Naive thymus-derived CD4-positive, alpha-beta T cell (primary cell): ENCODE data around the gene CCDC194. TPM values are rescaled to one million over a fixed set of nuclear protein-coding genes. Genes with fewer than 3 reads are reported as not detected.
A peak's percentile ranks its signal among the peaks of the same experiment; 100 is the strongest.

Experiments
- ATAC-seq: fragments of 150-1000 bp; cut with Tn5 transposase; 2 replicates; pipeline ENCODE4 v1.10.0; 2021; ENCODE audit warnings: mild to moderate bottlenecking, moderate library complexity
- CTCF ChIA-PET: fragments of 350-600 bp; sonication (Branson Sonifier 250); formaldehyde crosslinking; loops from one replicate; lab custom pipeline; 2021; ENCODE audit warnings: antibody characterized with exemption; lab: Charles Lee
- POLR2A ChIA-PET: fragments of 350-600 bp; sonication (Branson Sonifier 250); formaldehyde crosslinking; loops from one replicate; lab custom pipeline; 2021; ENCODE audit warnings: antibody characterized with exemption, inconsistent platforms; lab: Charles Lee
- DNase-seq, 9 donors: peaks; one replicate each; pipeline versions ENCODE4 v3.0.0 to v3.0.0-alpha.2; 2020 to 2022; ENCODE audit warnings: mixed read lengths in 1 of 9
- H3K27ac ChIP-seq: one replicate; pipeline ENCODE4 v1.7.0; 2013; ENCODE audit warnings: mild to moderate bottlenecking, low read depth, low read length, moderate library complexity
- H3K27me3 ChIP-seq, 2 donors: one replicate each; pipeline ENCODE4 v1.7.0; 2013; ENCODE audit warnings: low read length in 2 of 2, mild to moderate bottlenecking in 2 of 2, moderate library complexity in 2 of 2; ENCODE audit not compliant: control insufficient read depth in 2 of 2, insufficient read depth in 2 of 2
- H3K36me3 ChIP-seq, 3 experiments: 1 replicate in 2 of 3; 2 replicates in 1 of 3; pipeline ENCODE4 v1.7.0; 2013; ENCODE audit warnings: low read length in 3 of 3, mild to moderate bottlenecking in 3 of 3, moderate library complexity in 1 of 3; ENCODE audit not compliant: insufficient read depth in 3 of 3, control insufficient read depth in 2 of 3
- H3K4me1 ChIP-seq, 2 donors: one replicate each; pipeline ENCODE4 v1.7.0; 2013; ENCODE audit warnings: low read length in 2 of 2, mild to moderate bottlenecking in 2 of 2, moderate library complexity in 1 of 2; ENCODE audit not compliant: control insufficient read depth in 2 of 2, insufficient read depth in 2 of 2
- H3K4me3 ChIP-seq: 2 replicates; pipeline ENCODE4 v1.7.0; 2013; ENCODE audit warnings: mild to moderate bottlenecking, low read length
- H3K9me3 ChIP-seq, 3 experiments: 1 replicate in 2 of 3; 2 replicates in 1 of 3; pipeline ENCODE4 v1.7.0; 2013; ENCODE audit warnings: low read length in 3 of 3; ENCODE audit not compliant: control insufficient read depth in 2 of 3
- H3K27ac Mint-ChIP-seq, 9 donors: one replicate each; pipeline ENCODE4 v1.8.0; 2020 to 2022; ENCODE audit warnings: mixed read lengths in 9 of 9, mild to moderate bottlenecking in 8 of 9, moderate library complexity in 5 of 9, inconsistent platforms in 2 of 9
- H3K27me3 Mint-ChIP-seq, 5 donors: one replicate each; pipeline ENCODE4 v1.8.0; 2021 to 2022; ENCODE audit warnings: mixed read lengths in 5 of 5, mild to moderate bottlenecking in 1 of 5
- H3K36me3 Mint-ChIP-seq, 5 donors: one replicate each; pipeline ENCODE4 v1.8.0; 2020 to 2022; ENCODE audit warnings: mixed read lengths in 5 of 5, mild to moderate bottlenecking in 3 of 5, inconsistent platforms in 1 of 5
- H3K4me1 Mint-ChIP-seq, 7 donors: one replicate each; pipeline ENCODE4 v1.8.0; 2020 to 2022; ENCODE audit warnings: mixed read lengths in 7 of 7, mild to moderate bottlenecking in 3 of 7, inconsistent platforms in 1 of 7
- H3K4me3 Mint-ChIP-seq, 10 donors: one replicate each; pipeline ENCODE4 v1.8.0; 2020 to 2022; ENCODE audit warnings: mild to moderate bottlenecking in 10 of 10, mixed read lengths in 10 of 10, moderate library complexity in 6 of 10, inconsistent platforms in 2 of 10
- H3K9me3 Mint-ChIP-seq, 11 donors: one replicate each; pipeline ENCODE4 v1.8.0; 2020 to 2022; ENCODE audit warnings: mixed read lengths in 11 of 11, mild to moderate bottlenecking in 4 of 11, inconsistent platforms in 1 of 11, moderate library complexity in 1 of 11
- intact Hi-C, 2 donors: fragments of 100-400 bp; cut with micrococcal nuclease; formaldehyde crosslinking; loops; one replicate each; pipeline ENCODE4 v1.15.1; 2023
- polyA plus RNA-seq, 2 donors: library from polyadenylated mRNA; unstranded; fragments of 300-500 nt; fragmentation: Illumina TruSeq; gene quantifications; one replicate each; pipeline ENCODE4 v1.2.3, GENCODE V29; 2021
- total RNA-seq, 6 experiments: library from RNA in 5 of 6; stranded (reverse) in 5 of 6; gene quantifications; 1 replicate in 5 of 6; 2 replicates in 1 of 6; pipeline ENCODE4 v1.2.3 and lab custom pipeline; 2021 to 2026

CCDC194 gene
- total and polyA plus RNA-seq, 7 experiments from 2014 or later, result 0.47 to 4.8 (median 2.3) TPM; not detected in 2

DNA sequence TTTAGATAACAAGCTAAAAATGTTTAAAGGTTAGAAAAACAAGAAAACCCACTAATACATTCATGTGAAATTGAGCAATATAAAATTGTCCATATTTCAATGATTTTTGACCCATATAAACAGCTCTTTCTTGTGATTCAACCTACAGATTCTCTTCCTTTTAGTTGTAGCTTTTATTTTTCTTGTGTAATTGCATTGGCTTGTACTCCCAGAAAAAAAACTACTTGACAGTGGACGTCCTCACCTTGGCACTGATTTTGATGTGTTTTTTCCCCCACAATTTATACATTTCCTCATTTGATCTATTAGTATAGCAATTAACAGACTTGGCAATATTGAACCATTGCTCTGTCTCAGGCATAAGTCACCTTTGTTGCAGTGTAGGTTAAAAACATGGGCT, 4.7 kb downstream of the CCDC194 start:
- Histone ChIP-seq H3K27me3 (no peaks in the 10 kb centered on the region), H3K27ac (no peak overlapping the region), H3K4me3 (no peak overlapping the region), H3K36me3 (no peaks in the 10 kb centered on the region), H3K9me3 (no peaks in the 10 kb centered on the region), H3K4me1 (peaks cover 8 to 12% of the 10 kb centered on the region in 2 donors)
- ChIA-PET CTCF (interaction anchor here (0.7 to 2.5 kb wide), 14 partner anchors 8 to 802 kb away, joined by 3 to 10 read pairs (median 4); partner anchors contain the start of genes BST2, MRPL34 and MVB12A), POLR2A (interaction anchor here (0.9 to 1.2 kb wide), 5 partner anchors 14 to 96 kb away, joined by 3 to 4 read pairs (median 3); partner anchors contain the start of genes DDA1 and GTPBP3)
- Mint-ChIP-seq H3K4me1 (peaks cover 6 to 20% (median 13%) of the 10 kb centered on the region in 7 donors), H3K36me3 (peaks cover 0 to 6% (median 0%) of the 10 kb centered on the region in 5 donors), H3K4me3 (peak overlapping the region in 5 of 10 donors; percentile 31 to 98 (median 42)), H3K9me3 (peaks cover 0 to 3% (median 0%) of the 10 kb centered on the region in 11 donors), H3K27ac (no peak overlapping the region), H3K27me3 (peaks cover 0 to 28% (median 0%) of the 10 kb centered on the region in 5 donors)
- DNase-seq, result no peak
- intact Hi-C loops, result no loop called here
- no peak for ATAC-seq

DNA sequence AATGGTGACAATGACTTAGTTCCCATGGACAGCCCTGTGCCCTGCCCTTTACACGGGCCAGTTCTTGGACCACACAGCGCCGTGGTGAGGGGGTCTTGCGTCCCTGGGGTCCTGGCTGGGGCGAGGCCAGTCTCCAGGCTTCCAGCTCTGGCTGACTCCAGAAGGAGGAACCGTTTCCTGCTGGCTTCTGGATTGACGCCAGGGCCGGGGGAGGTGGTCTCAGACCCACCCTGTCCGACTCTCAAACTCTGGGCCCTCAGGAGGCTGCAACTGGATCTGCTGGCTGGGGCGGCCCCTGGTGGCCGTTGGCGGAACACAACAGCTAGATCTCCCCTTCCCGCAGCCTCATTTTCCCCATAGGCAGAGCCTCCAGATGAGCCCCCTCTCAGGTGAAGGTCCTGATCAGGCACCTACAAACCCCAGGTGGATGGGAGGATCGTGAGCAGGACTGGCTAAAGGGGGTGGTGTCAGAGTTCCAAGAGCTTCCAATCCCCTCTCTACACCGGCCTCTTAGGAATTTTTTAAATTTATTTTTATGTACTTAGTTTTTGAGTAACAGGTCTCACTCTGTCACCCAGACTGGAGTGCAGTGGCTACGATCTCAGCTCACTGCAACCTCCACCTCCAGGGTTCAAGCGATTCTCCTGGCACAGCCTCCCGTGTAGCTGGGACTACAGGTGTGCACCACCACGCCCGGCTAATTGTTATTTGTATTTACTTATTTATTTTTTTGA, 8.0 kb downstream of the CCDC194 start:
- Mint-ChIP-seq H3K9me3 (peaks cover 0 to 3% (median 0%) of the 10 kb centered on the region in 11 donors), H3K4me1 (peaks cover 4 to 16% (median 12%) of the 10 kb centered on the region in 7 donors), H3K27ac (no peak overlapping the region), H3K4me3 (no peak overlapping the region), H3K27me3 (peaks cover 0 to 22% (median 0%) of the 10 kb centered on the region in 5 donors), H3K36me3 (peaks cover 0 to 5% (median 0%) of the 10 kb centered on the region in 5 donors)
- no peaks in the 10 kb centered on the region for H3K9me3 ChIP-seq
- H3K27me3 ChIP-seq, result no peaks in the 10 kb centered on the region
- intact Hi-C loops, result loop anchor here (1.0 kb wide), 3 partner anchors 40 to 125 kb away; no protein-coding TSS in a partner anchor
- H3K27ac ChIP-seq, result no peak overlapping the region
- peaks cover 3% of the 10 kb centered on the region in 2 donors for H3K4me1 ChIP-seq
- H3K36me3 ChIP-seq, result no peaks in the 10 kb centered on the region
- ChIA-PET POLR2A (interaction anchor here (0.7 to 1.8 kb wide), 3 partner anchors 41 to 171 kb away, joined by 3 to 5 read pairs (median 3); partner anchors contain the start of gene USE1), CTCF (interaction anchor here (0.5 to 4.2 kb wide), 16 partner anchors 20 to 1863 kb away, joined by 3 to 31 read pairs (median 3); no protein-coding TSS in a partner anchor)
- H3K4me3 ChIP-seq, result no peak overlapping the region
- ATAC-seq (peak; percentile 59), DNase-seq (peak; percentile 31 to 71 (median 52))

DNA sequence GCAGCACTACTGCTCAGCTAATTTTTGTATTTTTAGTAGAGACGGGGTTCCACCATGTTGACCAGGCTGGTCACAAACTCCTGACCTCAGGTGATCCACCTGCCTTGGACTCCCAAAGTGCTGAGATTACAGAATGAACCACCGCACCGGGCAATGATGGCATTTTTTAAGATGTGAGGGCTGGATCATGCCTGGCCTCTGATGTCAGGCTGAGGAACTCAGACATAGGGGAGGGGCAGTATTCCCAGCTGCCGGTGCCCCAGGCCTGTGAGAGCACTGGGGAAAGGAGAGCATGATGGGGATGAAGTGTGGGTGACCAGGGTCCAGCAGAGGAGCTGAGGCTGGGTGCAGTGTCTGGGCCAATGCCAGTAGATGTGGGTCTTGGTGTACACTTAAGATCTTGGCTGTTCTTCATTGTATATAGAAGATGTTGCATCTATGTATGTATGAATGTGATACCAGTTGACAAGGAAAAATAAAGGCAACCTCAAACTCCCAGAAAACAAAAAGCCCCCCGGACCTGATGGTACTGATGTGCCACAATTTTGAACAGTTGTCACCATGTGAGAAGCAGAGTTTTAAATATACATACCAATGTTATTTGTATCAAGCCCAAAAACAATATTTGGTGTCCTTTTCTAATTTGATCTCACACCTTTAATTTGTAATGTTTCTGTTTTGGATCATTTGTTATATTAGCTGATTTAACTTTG, 13.4 kb downstream of the CCDC194 start:
- Histone ChIP-seq H3K9me3 (no peaks in the 10 kb centered on the region), H3K27me3 (no peaks in the 10 kb centered on the region), H3K27ac (no peak overlapping the region), H3K36me3 (no peaks in the 10 kb centered on the region), H3K4me1 (peaks cover 0 to 3% of the 10 kb centered on the region in 2 donors), H3K4me3 (no peak overlapping the region)
- peaks cover 0 to 8% (median 2%) of the 10 kb centered on the region in 11 donors for H3K9me3 Mint-ChIP-seq
- H3K4me3 Mint-ChIP-seq, result peak overlapping the region in 3 of 10 donors; percentile 26 to 39 (median 33)
- no peak for DNase-seq
- no peak for ATAC-seq
- CTCF ChIA-PET, result interaction anchor here (0.6 to 1.2 kb wide), 2 partner anchors 9 to 478 kb away, joined by 3 to 5 read pairs; no protein-coding TSS in a partner anchor
- H3K4me1 Mint-ChIP-seq, result peaks cover 1 to 13% (median 6%) of the 10 kb centered on the region in 7 donors
- peaks cover 0 to 11% (median 8%) of the 10 kb centered on the region in 5 donors for H3K27me3 Mint-ChIP-seq
- peaks cover 0 to 4% (median 0%) of the 10 kb centered on the region in 5 donors for H3K36me3 Mint-ChIP-seq
- POLR2A ChIA-PET, result no interaction called here
- intact Hi-C loops, result no loop called here
- peak overlapping the region in 1 of 9 donors; percentile 63 for H3K27ac Mint-ChIP-seq

DNA sequence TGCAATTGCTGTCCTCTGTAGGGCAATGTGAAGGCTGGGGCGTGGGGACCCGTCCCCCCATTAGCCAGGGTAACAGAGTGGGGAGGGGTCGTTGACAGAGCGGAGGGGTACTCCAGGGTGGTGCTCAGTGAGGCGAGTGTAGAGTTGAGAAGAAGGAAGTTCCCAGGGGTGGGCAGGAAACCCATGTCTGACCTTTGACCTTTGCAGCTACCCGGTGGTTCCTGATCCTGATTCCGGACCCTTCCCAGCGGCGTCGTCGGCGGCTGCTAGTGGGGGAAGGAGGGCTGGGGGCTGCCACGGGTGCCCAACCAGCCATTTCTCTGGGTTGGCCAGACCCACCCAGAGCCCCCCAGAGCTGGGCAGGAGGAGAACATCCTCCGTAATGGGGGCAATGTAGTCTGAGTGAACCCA, 14.8 kb downstream of the CCDC194 start:
- ATAC-seq (no peak), DNase-seq (no peak)

DNA sequence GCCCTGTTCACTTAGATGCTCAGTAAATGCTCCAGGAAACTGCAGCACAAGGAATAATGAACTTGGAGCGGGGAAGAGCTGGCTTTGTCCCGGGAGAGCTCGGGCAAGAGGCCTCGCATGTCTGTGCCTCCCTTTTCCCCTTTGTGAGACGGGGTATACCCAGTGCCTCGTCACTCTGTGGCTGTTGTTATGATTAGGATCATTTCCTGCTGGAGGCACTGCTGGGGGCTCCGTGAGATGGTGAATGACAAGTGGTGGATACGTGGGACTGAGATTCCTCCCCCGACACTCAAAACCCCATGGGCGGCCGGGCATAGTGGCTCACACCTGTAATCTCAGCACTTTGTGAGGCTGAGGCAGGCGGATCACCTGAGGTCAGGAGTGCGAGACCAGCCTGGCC, 15.7 kb downstream of the CCDC194 start:
- Mint-ChIP-seq H3K27ac (no peak overlapping the region), H3K9me3 (peaks cover 0 to 8% (median 2%) of the 10 kb centered on the region in 11 donors), H3K4me3 (no peak overlapping the region), H3K27me3 (peaks cover 0 to 11% (median 8%) of the 10 kb centered on the region in 5 donors), H3K36me3 (peaks cover 0 to 4% (median 0%) of the 10 kb centered on the region in 5 donors), H3K4me1 (peaks cover 1 to 12% (median 6%) of the 10 kb centered on the region in 7 donors)
- Histone ChIP-seq H3K27me3 (no peaks in the 10 kb centered on the region), H3K36me3 (no peaks in the 10 kb centered on the region), H3K4me3 (no peak overlapping the region), H3K9me3 (no peaks in the 10 kb centered on the region), H3K27ac (no peak overlapping the region), H3K4me1 (peaks cover 0 to 3% of the 10 kb centered on the region in 2 donors)
- no peak for ATAC-seq
- CTCF ChIA-PET, result interaction anchor here (0.6 kb wide), 1 partner anchor 68 kb away, joined by 4 read pairs; no protein-coding TSS in a partner anchor
- intact Hi-C loops, result no loop called here
- POLR2A ChIA-PET, result no interaction called here
- no peak for DNase-seq

More for the DNA sequence above, 14.8 kb downstream of the CCDC194 start:
- no peak overlapping the region for H3K27ac Mint-ChIP-seq
- Histone ChIP-seq H3K9me3 (no peaks in the 10 kb centered on the region), H3K27me3 (no peaks in the 10 kb centered on the region), H3K4me3 (no peak overlapping the region), H3K4me1 (peaks cover 0 to 3% of the 10 kb centered on the region in 2 donors), H3K36me3 (no peaks in the 10 kb centered on the region), H3K27ac (no peak overlapping the region)
- POLR2A ChIA-PET, result no interaction called here
- peaks cover 0 to 4% (median 0%) of the 10 kb centered on the region in 5 donors for H3K36me3 Mint-ChIP-seq
- intact Hi-C loops, result no loop called here
- H3K9me3 Mint-ChIP-seq, result peaks cover 0 to 8% (median 2%) of the 10 kb centered on the region in 11 donors
- no peak overlapping the region for H3K4me3 Mint-ChIP-seq
- CTCF ChIA-PET, result no interaction called here
- H3K4me1 Mint-ChIP-seq, result peaks cover 1 to 13% (median 6%) of the 10 kb centered on the region in 7 donors
- H3K27me3 Mint-ChIP-seq, result peaks cover 0 to 11% (median 8%) of the 10 kb centered on the region in 5 donors

DNA sequence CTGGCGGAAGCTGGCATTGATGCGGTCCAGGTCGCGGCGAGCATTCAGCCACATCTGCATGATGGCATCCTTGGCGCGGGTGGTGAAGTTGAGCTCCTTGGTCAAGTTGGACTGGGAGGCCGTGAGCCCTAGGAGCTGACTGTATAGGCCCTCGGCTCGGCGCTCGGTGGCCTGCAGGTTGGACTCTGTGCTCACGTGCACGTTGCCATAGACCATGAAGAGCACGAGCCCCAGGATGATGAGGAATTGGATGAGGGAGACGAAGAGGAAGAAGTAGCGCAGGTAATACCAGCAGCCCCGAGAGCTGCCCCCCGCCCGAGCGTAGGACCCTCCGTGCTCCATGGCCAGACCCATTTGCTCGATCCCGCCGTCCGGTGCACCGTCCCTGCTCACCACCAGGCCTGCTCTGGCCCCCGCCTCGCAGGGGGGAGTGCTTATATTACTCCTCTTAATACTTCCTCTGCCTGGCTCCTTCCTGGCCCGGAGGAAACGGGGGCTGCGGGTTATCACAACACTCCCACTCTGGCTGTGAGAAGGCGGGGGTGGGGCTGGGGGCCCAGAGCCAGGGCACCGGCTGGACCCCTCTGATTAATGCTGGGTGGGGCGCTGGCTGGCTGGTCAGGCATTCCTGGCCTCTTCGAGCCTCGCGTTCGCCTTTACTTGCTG, 16.9 kb downstream of the CCDC194 start, which contains the start of gene PLVAP:
Gene PLVAP (minus strand): TSS at position 408 of the 666 bp plus-strand sequence. CDS start 54 bp downstream, at position 354.
- peaks cover 0 to 8% (median 2%) of the 10 kb centered on the region in 11 donors for H3K9me3 Mint-ChIP-seq
- Histone ChIP-seq H3K4me3 (no peak within 1 kb of the TSS), H3K9me3 (no peaks in the 10 kb centered on the region), H3K4me1 (no peaks in the 10 kb centered on the region), H3K36me3 (no peaks in the 10 kb centered on the region), H3K27me3 (no peaks in the 10 kb centered on the region), H3K27ac (no peak within 1 kb of the TSS)
- H3K4me1 Mint-ChIP-seq, result peaks cover 0 to 1% (median under 1%) of the 10 kb centered on the region in 7 donors
- ATAC-seq (no peak), DNase-seq (no peak)
- peaks cover 0 to 11% (median 8%) of the 10 kb centered on the region in 5 donors for H3K27me3 Mint-ChIP-seq
- no peak within 1 kb of the TSS for H3K27ac Mint-ChIP-seq
- peaks cover 0 to 4% (median 0%) of the 10 kb centered on the region in 5 donors for H3K36me3 Mint-ChIP-seq
- POLR2A ChIA-PET, result no interaction called here
- intact Hi-C loops, result no loop called here
- CTCF ChIA-PET, result no interaction called here
- no peak within 1 kb of the TSS for H3K4me3 Mint-ChIP-seq
